Neural progenitor cell (in vitro differentiated cells): ENCODE data around the gene GXYLT2.

Source experiments
- CTCF ChIP-seq: fragments of 200-600 bp; sonication (generic); IDR thresholded peaks from 2 replicates; pipeline ENCODE4 v1.5.1; 2017; ENCODE audit warnings: antibody characterized with exemption, mild to moderate bottlenecking
- EZH2 ChIP-seq: fragments of 200-600 bp; sonication (generic); IDR thresholded peaks from 2 replicates; pipeline ENCODE4 v1.6.1; 2017; ENCODE audit warnings: antibody characterized with exemption, mild to moderate bottlenecking, moderate library complexity
- EZH2phosphoT487 ChIP-seq: fragments of 200-600 bp; sonication (generic); IDR thresholded peaks from 2 replicates; pipeline ENCODE4 v1.6.1; 2017; ENCODE audit warnings: antibody characterized with exemption

- TF ChIP-seq CTCF: no peak
- TF ChIP-seq EZH2: no peak
- no peak for TF ChIP-seq EZH2phosphoT487
Measured at GRCh38 chr3:72968266-72968664, 80.4 kb downstream of the GXYLT2 start.
